GM23248 (cell line): Measurements from ENCODE around the gene ZNRF4. TPM values are rescaled to one million over a fixed set of nuclear protein-coding genes. Genes with fewer than 3 reads are reported as not detected.

Experiments
- DNase-seq: peaks from one replicate; pipeline ENCODE4 v3.0.0-alpha.2; 2015
- H2AFZ ChIP-seq: fragments of 200-600 bp; sonication (generic); 2 replicates; pipeline ENCODE4 v1.6.1; 2016; ENCODE audit warnings: antibody characterized with exemption
- H3F3A ChIP-seq: fragments of 200-600 bp; sonication (generic); 2 replicates; pipeline ENCODE4 v1.6.1; 2016; ENCODE audit warnings: mild to moderate bottlenecking, antibody characterized with exemption, mixed run types; ENCODE audit not compliant: insufficient read depth
- H3K27ac ChIP-seq: fragments of 200-600 bp; sonication (generic); 2 replicates; pipeline ENCODE4 v1.5.1; 2016; ENCODE audit warnings: mild to moderate bottlenecking
- H3K27me3 ChIP-seq: fragments of 200-600 bp; sonication (generic); replicated peaks from 2 replicates; pipeline ENCODE4 v1.6.1; 2016; ENCODE audit warnings: mild to moderate bottlenecking; ENCODE audit not compliant: insufficient read depth
- H3K36me3 ChIP-seq: fragments of 200-600 bp; sonication (generic); 2 replicates; pipeline ENCODE4 v1.6.1; 2016; ENCODE audit warnings: low read depth, mild to moderate bottlenecking
- H3K4me1 ChIP-seq: fragments of 200-600 bp; sonication (generic); 2 replicates; pipeline ENCODE4 v1.6.1; 2016; ENCODE audit warnings: mild to moderate bottlenecking; ENCODE audit not compliant: insufficient read depth
- H3K4me2 ChIP-seq: fragments of 200-600 bp; sonication (generic); one replicate; pipeline ENCODE4 v1.6.1; 2016; ENCODE audit warnings: mild to moderate bottlenecking; ENCODE audit not compliant: unreplicated experiment
- H3K4me3 ChIP-seq: fragments of 200-600 bp; sonication (generic); 2 replicates; pipeline ENCODE4 v1.5.1; 2016; ENCODE audit warnings: mild to moderate bottlenecking
- H3K79me2 ChIP-seq: fragments of 200-600 bp; sonication (generic); 2 replicates; pipeline ENCODE4 v1.6.1; 2016; ENCODE audit warnings: mild to moderate bottlenecking; ENCODE audit not compliant: insufficient read depth
- H3K9ac ChIP-seq: fragments of 200-600 bp; sonication (generic); 2 replicates; pipeline ENCODE4 v1.6.1; 2016; ENCODE audit warnings: mild to moderate bottlenecking
- H3K9me2 ChIP-seq: fragments of 200-600 bp; sonication (generic); 2 replicates; pipeline ENCODE4 v1.6.1; 2016; ENCODE audit warnings: mixed run types, mild to moderate bottlenecking, moderate library complexity; ENCODE audit not compliant: insufficient read depth
- H3K9me3 ChIP-seq: fragments of 200-600 bp; sonication (generic); one replicate; pipeline ENCODE4 v1.6.1; 2017; ENCODE audit warnings: low read depth
- H4K20me1 ChIP-seq: fragments of 200-600 bp; sonication (generic); 2 replicates; pipeline ENCODE4 v1.6.0; 2016; ENCODE audit not compliant: insufficient read depth
- EZH2 ChIP-seq: fragments of 200-600 bp; sonication (generic); IDR thresholded peaks from 2 replicates; pipeline ENCODE4 v1.6.1; 2018; ENCODE audit warnings: antibody characterized with exemption, mild to moderate bottlenecking; ENCODE audit not compliant: insufficient read depth, poor library complexity, severe bottlenecking
- EZH2phosphoT487 ChIP-seq: fragments of 200-600 bp; sonication (generic); IDR thresholded peaks from 2 replicates; pipeline ENCODE4 v1.6.1; 2018; ENCODE audit warnings: antibody characterized with exemption, moderate library complexity, mild to moderate bottlenecking, low read depth; ENCODE audit not compliant: insufficient read depth
- WGBS, 2 experiments: methylation state at CpG; one replicate each; pipeline ENCODE4 v1.1.6; 2015 to 2017; ENCODE audit warnings: low lambda C conversion rate in 2 of 2, low coverage in 1 of 2; ENCODE audit errors: missing lambda C conversion rate in 2 of 2; 5-methylcytosine and 5-hydroxymethylcytosine counted together
- in situ Hi-C: fragments of 300-500 bp; cut with MboI; formaldehyde crosslinking; loops from 2 replicates; pipeline ENCODE4 v1.15.0; 2020
- polyA plus RNA-seq: library from polyadenylated mRNA; unstranded; fragments of >200 nt; fragmentation: Nextera tagmentation; extraction: Ambion mirVana; gene quantifications from 2 replicates; pipeline ENCODE4 v1.2.1, GENCODE V29; 2016
- total RNA-seq: library from RNA; depleted of rRNA; stranded (reverse); fragments of >200 nt; shearing (Covaris generic); gene quantifications from 2 replicates; pipeline ENCODE4 v1.2.3, GENCODE V29; 2014

Gene ZNRF4
- total and polyA plus RNA-seq, 2 experiments from 2014 or later: not detected

DNA sequence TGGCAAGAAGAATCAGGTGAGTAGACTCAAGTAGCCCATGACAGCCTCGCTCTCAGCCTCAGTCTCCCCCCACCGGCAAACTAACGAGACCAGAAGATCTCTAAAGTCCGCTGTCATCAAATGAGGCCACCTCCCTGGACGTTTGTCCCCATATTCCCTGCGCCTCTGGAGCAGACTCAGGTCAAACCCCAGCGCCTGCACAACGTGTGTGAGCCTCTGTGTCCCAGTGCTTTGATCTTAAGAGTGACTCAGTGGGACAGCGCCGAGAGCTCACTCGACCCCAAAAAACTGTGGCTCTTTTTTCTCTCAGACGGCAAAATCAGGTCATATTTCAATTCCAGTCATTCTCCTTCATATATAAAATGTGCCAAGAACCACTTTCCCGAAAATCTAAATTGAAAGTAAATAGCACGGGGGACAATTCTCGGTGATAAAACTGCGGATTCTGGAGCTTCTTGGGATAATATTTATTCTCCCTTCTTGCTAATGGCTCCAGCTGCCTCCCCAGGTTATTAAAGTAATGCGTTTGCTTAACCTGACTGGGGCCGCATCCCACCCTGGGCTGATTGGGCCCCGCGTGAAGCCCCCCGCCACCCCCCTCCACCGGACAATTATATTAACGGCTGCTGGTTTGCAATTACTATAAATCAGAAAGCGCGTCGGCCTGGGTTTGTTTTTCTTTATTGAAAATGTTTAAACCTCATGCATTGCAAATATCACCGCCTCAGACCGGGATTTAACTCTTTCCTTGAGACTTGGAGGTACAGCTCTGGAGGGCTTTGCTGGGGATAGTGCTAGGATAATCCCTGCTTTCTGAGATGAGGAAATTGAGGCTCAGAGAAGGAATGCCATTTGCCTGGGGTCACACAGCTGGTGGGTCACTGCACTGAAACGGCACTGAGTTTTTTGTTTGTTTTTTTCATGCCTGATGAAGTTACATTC lies 37.5 kb upstream of the ZNRF4 start:
- Histone ChIP-seq H3K36me3 (no peaks in the 10 kb centered on the region), H3K4me2 (no peak overlapping the region), H3K4me3 (no peak overlapping the region), H2AFZ (no peak overlapping the region), H3K9me2 (no peaks in the 10 kb centered on the region), H3K27ac (no peak overlapping the region), H3K9ac (no peak overlapping the region), H3K4me1 (no peaks in the 10 kb centered on the region), H4K20me1 (no peaks in the 10 kb centered on the region), H3F3A (no peaks in the 10 kb centered on the region), H3K27me3 (peaks cover 68% of the 10 kb centered on the region), H3K79me2 (no peaks in the 10 kb centered on the region), H3K9me3 (no peaks in the 10 kb centered on the region)
- WGBS, 2 experiments: 32 to 33% methylated on average over 29 of the region's 29 CpGs
- TF ChIP-seq EZH2: no peak
- TF ChIP-seq EZH2phosphoT487: no peak
- no peak for DNase-seq
- in situ Hi-C loops: no loop called here

GRCh38 chr19:5418677-5419076 lies 36.5 kb upstream of the ZNRF4 start:
- no peaks in the 10 kb centered on the region for H3K9me3 ChIP-seq
- in situ Hi-C loops: no loop called here
- H3K36me3 ChIP-seq: no peaks in the 10 kb centered on the region
- H3K4me1 ChIP-seq: no peaks in the 10 kb centered on the region
- no peak for DNase-seq
- no peak overlapping the region for H3K4me3 ChIP-seq
- H3K27ac ChIP-seq: no peak overlapping the region
- H2AFZ ChIP-seq: no peak overlapping the region
- H3K4me2 ChIP-seq: no peak overlapping the region
- no peaks in the 10 kb centered on the region for H3F3A ChIP-seq
- no peaks in the 10 kb centered on the region for H3K79me2 ChIP-seq
- peaks cover 74% of the 10 kb centered on the region for H3K27me3 ChIP-seq
- no peak overlapping the region for H3K9ac ChIP-seq
- no peak for TF ChIP-seq EZH2phosphoT487
- TF ChIP-seq EZH2: no peak
- 36 to 38% methylated on average over 6 of the region's 6 CpGs for WGBS, 2 experiments
- no peaks in the 10 kb centered on the region for H3K9me2 ChIP-seq
- no peaks in the 10 kb centered on the region for H4K20me1 ChIP-seq

- Histone ChIP-seq H3K36me3 (no peaks in the 10 kb centered on the region), H3K79me2 (no peaks in the 10 kb centered on the region), H3K4me2 (no peak overlapping the region), H3K27ac (no peak overlapping the region), H3K9ac (no peak overlapping the region), H3K9me2 (no peaks in the 10 kb centered on the region), H3K4me3 (no peak overlapping the region), H3K27me3 (peaks cover 62% of the 10 kb centered on the region), H3F3A (no peaks in the 10 kb centered on the region), H3K4me1 (no peaks in the 10 kb centered on the region), H2AFZ (no peak overlapping the region), H3K9me3 (no peaks in the 10 kb centered on the region), H4K20me1 (no peaks in the 10 kb centered on the region)
- DNase-seq: no peak
- TF ChIP-seq EZH2 (no peak), EZH2phosphoT487 (no peak)
- in situ Hi-C loops: no loop called here
- 30 to 37% methylated on average over 7 of the region's 7 CpGs for WGBS, 2 experiments
Observed at GRCh38 chr19:5420953-5421352, 34.3 kb upstream of the ZNRF4 start.

- Histone ChIP-seq H3K79me2 (no peaks in the 10 kb centered on the region), H3K4me1 (no peaks in the 10 kb centered on the region), H3K9me3 (no peaks in the 10 kb centered on the region), H2AFZ (no peak overlapping the region), H3F3A (no peaks in the 10 kb centered on the region), H3K9ac (no peak overlapping the region), H3K9me2 (no peaks in the 10 kb centered on the region), H4K20me1 (no peaks in the 10 kb centered on the region), H3K36me3 (no peaks in the 10 kb centered on the region), H3K4me3 (no peak overlapping the region), H3K27ac (no peak overlapping the region), H3K27me3 (peaks cover 38% of the 10 kb centered on the region), H3K4me2 (no peak overlapping the region)
- TF ChIP-seq EZH2: no peak
- TF ChIP-seq EZH2phosphoT487: no peak
- in situ Hi-C loops: no loop called here
- no peak for DNase-seq
- 0% methylated on average over 1 of the region's 1 CpG for WGBS, 2 experiments
Observed at GRCh38 chr19:5423567-5424125, 31.6 kb upstream of the ZNRF4 start.
